Keratinocyte (primary cell): ENCODE data around the gene ALDOB. TPM values are rescaled to one million over a fixed set of nuclear protein-coding genes. Genes with fewer than 3 reads are reported as not detected.

ENCODE experiments used
- DNase-seq: peaks from one replicate; pipeline ENCODE4 v3.0.0-alpha.2; 2011; ENCODE audit warnings: low read depth, missing footprints, low spot score
- FAIRE-seq: peaks from 2 replicates; lab custom pipeline; 2011; peaks lifted over from hg19 to GRCh38; lab: Jason Lieb, UNC
- H2AFZ ChIP-seq: 2 replicates; pipeline ENCODE4 v1.6.0; 2012; ENCODE audit warnings: low read length, control low read depth, inconsistent platforms; ENCODE audit not compliant: control insufficient read depth
- H3K27ac ChIP-seq: 2 replicates; pipeline ENCODE4 v1.5.1; 2011; ENCODE audit warnings: low read length; ENCODE audit not compliant: control insufficient read depth, insufficient read depth
- H3K27me3 ChIP-seq: 3 replicates; pipeline ENCODE4 v1.6.0; 2011; ENCODE audit warnings: low read length; ENCODE audit not compliant: control insufficient read depth, insufficient read depth; ENCODE audit errors: extremely low read depth
- H3K36me3 ChIP-seq, 2 experiments: 2 replicates in 1 of 2; 3 replicates in 1 of 2; pipeline ENCODE4 v1.5.1; 2011; ENCODE audit warnings: low read length in 2 of 2, mild to moderate bottlenecking in 1 of 2; ENCODE audit not compliant: control insufficient read depth in 2 of 2, insufficient read depth in 2 of 2; ENCODE audit errors: extremely low read depth in 1 of 2
- H3K4me1 ChIP-seq: 3 replicates; pipeline ENCODE4 v1.5.1; 2011; ENCODE audit warnings: low read length; ENCODE audit not compliant: control insufficient read depth, insufficient read depth; ENCODE audit errors: extremely low read depth
- H3K4me2 ChIP-seq: 3 replicates; pipeline ENCODE4 v1.6.0; 2011; ENCODE audit warnings: low read depth, low read length; ENCODE audit not compliant: control insufficient read depth, insufficient read depth; ENCODE audit errors: extremely low read depth
- H3K4me3 ChIP-seq, 3 experiments: fragments of 200-600 bp in 1 of 3; sonication (generic) in 1 of 3; 2 replicates in 2 of 3; 3 replicates in 1 of 3; pipeline ENCODE4 v1.5.1; 2011 to 2016; ENCODE audit warnings: low read length in 3 of 3, mild to moderate bottlenecking in 3 of 3, control low read depth in 2 of 3, inconsistent platforms in 1 of 3, low read depth in 1 of 3, mixed read lengths in 1 of 3, mixed run types in 1 of 3, moderate library complexity in 1 of 3; ENCODE audit not compliant: control insufficient read depth in 2 of 3, insufficient read depth in 2 of 3; ENCODE audit errors: extremely low read depth in 1 of 3
- H3K79me2 ChIP-seq: 2 replicates; pipeline ENCODE4 v1.6.0; 2012; ENCODE audit warnings: low read length; ENCODE audit not compliant: control insufficient read depth, insufficient read depth
- H3K9ac ChIP-seq: 3 replicates; pipeline ENCODE4 v1.6.0; 2011; ENCODE audit warnings: low read length; ENCODE audit not compliant: control insufficient read depth, insufficient read depth; ENCODE audit errors: extremely low read depth
- H3K9me1 ChIP-seq: 3 replicates; pipeline ENCODE4 v1.6.0; 2011; ENCODE audit warnings: low read length; ENCODE audit not compliant: control insufficient read depth, insufficient read depth; ENCODE audit errors: extremely low read depth
- H3K9me3 ChIP-seq: 2 replicates; pipeline ENCODE4 v1.5.1; 2012; ENCODE audit warnings: low read depth, low read length; ENCODE audit not compliant: control insufficient read depth
- H4K20me1 ChIP-seq: 3 replicates; pipeline ENCODE4 v1.6.0; 2011; ENCODE audit warnings: low read length; ENCODE audit not compliant: control insufficient read depth, insufficient read depth; ENCODE audit errors: extremely low read depth
- CTCF ChIP-seq, 3 experiments: IDR thresholded peaks in 1 of 3; conservative IDR thresholded peaks in 1 of 3; optimal IDR thresholded peaks in 1 of 3; 2 replicates in 2 of 3; 3 replicates in 1 of 3; pipeline versions ENCODE3 to v1.5.1; 2011; ENCODE audit warnings: low read length in 3 of 3, mild to moderate bottlenecking in 3 of 3, moderate library complexity in 2 of 3, control low read depth in 1 of 3, inconsistent platforms in 1 of 3; ENCODE audit not compliant: insufficient read depth in 2 of 3; ENCODE audit errors: extremely low read depth in 1 of 3
- EZH2 ChIP-seq: IDR thresholded peaks from one replicate; pipeline ENCODE4 v1.6.1; 2012; ENCODE audit warnings: inconsistent platforms, mild to moderate bottlenecking, low read length, moderate library complexity
- dilution Hi-C: fragments of 300-500 bp; cut with MboI; formaldehyde crosslinking; loops from one replicate; pipeline ENCODE4 v1.7.0; 2020; ENCODE audit warnings: low sequenced_read_pairs; ENCODE audit not compliant: extremely low pct_ligation_motif_present
- polyA plus RNA-seq, 5 experiments: library from polyadenylated mRNA; depleted of rRNA in 3 of 5; stranded (reverse) in 3 of 5; stranded (forward) in 1 of 5; unstranded in 1 of 5; fragments of >200 nt; gene quantifications; 1 replicate in 1 of 5; 2 replicates in 3 of 5; 3 replicates in 1 of 5; pipeline versions ENCODE4 v1.2.1 to v1.2.3, GENCODE V29; 2011 to 2012; ENCODE audit warnings: missing spikeins in 2 of 5, low read depth in 1 of 5, low replicate concordance in 1 of 5

Gene ALDOB
- polyA plus RNA-seq, 1 donor (not counting 4 experiments of a cell fraction or from before 2014, with no cell fraction given) = not detected

- H3K36me3 ChIP-seq = peaks cover 0 to 5% of the 10 kb centered on the region in 2 experiments
- no peaks in the 10 kb centered on the region for H4K20me1 ChIP-seq
- dilution Hi-C loops = no loop called here
- H3K9me1 ChIP-seq = no peaks in the 10 kb centered on the region
- no peak overlapping the region for H2AFZ ChIP-seq
- no peaks in the 10 kb centered on the region for H3K27me3 ChIP-seq
- H3K9me3 ChIP-seq = no peaks in the 10 kb centered on the region
- no peak for TF ChIP-seq EZH2
- TF ChIP-seq CTCF (optimal IDR thresholded peaks at IDR 0.05 in 1 of 3, IDR thresholded peaks at IDR 0.05 in 1 of 3, conservative IDR thresholded peaks at IDR 0.05 in 1 of 3; ENCODE audit: extremely low read depth in 1 of 3, insufficient read depth in 2 of 3, low read length in 3 of 3) = no peak
- FAIRE-seq (no peak), DNase-seq (no peak)
- H3K27ac ChIP-seq = no peak overlapping the region
- H3K9ac ChIP-seq = no peak overlapping the region
- H3K4me3 ChIP-seq = no peak overlapping the region
- H3K4me1 ChIP-seq = peaks cover 10% of the 10 kb centered on the region
- H3K4me2 ChIP-seq = no peak overlapping the region
- H3K79me2 ChIP-seq = no peaks in the 10 kb centered on the region
Observed at GRCh38 chr9:101383361-101383760, 52.2 kb downstream of the ALDOB start.

- TF ChIP-seq CTCF (optimal IDR thresholded peaks at IDR 0.05 in 1 of 3, IDR thresholded peaks at IDR 0.05 in 1 of 3, conservative IDR thresholded peaks at IDR 0.05 in 1 of 3; ENCODE audit: extremely low read depth in 1 of 3, insufficient read depth in 2 of 3, low read length in 3 of 3) = no peak
- no peak for TF ChIP-seq EZH2
- DNase-seq (no peak), FAIRE-seq (no peak)
- Histone ChIP-seq H3K4me1 (peaks cover 10% of the 10 kb centered on the region), H3K79me2 (no peaks in the 10 kb centered on the region), H3K4me3 (no peak overlapping the region), H3K9me3 (no peaks in the 10 kb centered on the region), H3K27me3 (no peaks in the 10 kb centered on the region), H3K36me3 (no peaks in the 10 kb centered on the region), H2AFZ (no peak overlapping the region), H3K4me2 (no peak overlapping the region), H3K9ac (no peak overlapping the region), H3K9me1 (no peaks in the 10 kb centered on the region), H4K20me1 (no peaks in the 10 kb centered on the region), H3K27ac (no peak overlapping the region)
- dilution Hi-C loops = no loop called here
Observed at GRCh38 chr9:101381833-101382342, 53.7 kb downstream of the ALDOB start.
